Activated naive CD4-positive, alpha-beta T cell treated with anti-CD3 and anti-CD28 coated beads, Interleukin-2, amount 50 U/mL, for 16 hours (primary cell): ENCODE data around the gene INHBB.

Experiments
- DNase-seq: peaks from one replicate; pipeline ENCODE4 v3.0.0-alpha.2; 2020

INHBB gene

GRCh38 chr2:120360307-120360855 is 14.4 kb downstream of the INHBB start:
- DNase-seq: no peak

GRCh38 chr2:120362926-120363325 is 17.0 kb downstream of the INHBB start:
- no peak for DNase-seq

GRCh38 chr2:120365236-120365793 is 19.4 kb downstream of the INHBB start:
- DNase-seq: no peak

- no peak for DNase-seq
These were observed 20.8 kb downstream of the INHBB start for GRCh38 chr2:120366698-120367097.

GRCh38 chr2:120367221-120367620 is 21.3 kb downstream of the INHBB start:
- no peak for DNase-seq

- DNase-seq: no peak
These were observed 21.7 kb downstream of the INHBB start for GRCh38 chr2:120367649-120368048.

GRCh38 chr2:120368086-120368485 is 22.1 kb downstream of the INHBB start:
- no peak for DNase-seq

- no peak for DNase-seq
These were observed 23.3 kb downstream of the INHBB start for GRCh38 chr2:120369250-120369649.

GRCh38 chr2:120371969-120372625 is 26.2 kb downstream of the INHBB start:
- no peak for DNase-seq

GRCh38 chr2:120372816-120373215 is 26.9 kb downstream of the INHBB start:
- no peak for DNase-seq

GRCh38 chr2:120373424-120373823 is 27.5 kb downstream of the INHBB start:
- no peak for DNase-seq

- no peak for DNase-seq
These were observed 28.9 kb downstream of the INHBB start for GRCh38 chr2:120374821-120375220.

GRCh38 chr2:120375251-120376020 is 29.5 kb downstream of the INHBB start:
- DNase-seq: no peak

GRCh38 chr2:120376101-120376500 is 30.2 kb downstream of the INHBB start:
- DNase-seq: no peak

GRCh38 chr2:120376679-120377640 is 31.0 kb downstream of the INHBB start:
- no peak for DNase-seq

- no peak for DNase-seq
These were observed 32.7 kb downstream of the INHBB start for GRCh38 chr2:120378605-120379004.

- DNase-seq: no peak
These were observed 34.3 kb downstream of the INHBB start for GRCh38 chr2:120379916-120380893.

- no peak for DNase-seq
These were observed 35.3 kb downstream of the INHBB start for GRCh38 chr2:120381192-120381591.

- no peak for DNase-seq
These were observed 35.7 kb downstream of the INHBB start for GRCh38 chr2:120381661-120382060.

- no peak for DNase-seq
These were observed 36.7 kb downstream of the INHBB start for GRCh38 chr2:120382541-120383144.

- no peak for DNase-seq
These were observed 37.3 kb downstream of the INHBB start for GRCh38 chr2:120383191-120383590.
